Kidney capillary endothelial cell (primary cell): Measurements from ENCODE around the gene CDHR5.

ENCODE experiments used
- DNase-seq: peaks from one replicate; pipeline ENCODE4 v3.0.0-alpha.2; 2018; ENCODE audit warnings: low spot score

CDHR5 gene

DNA sequence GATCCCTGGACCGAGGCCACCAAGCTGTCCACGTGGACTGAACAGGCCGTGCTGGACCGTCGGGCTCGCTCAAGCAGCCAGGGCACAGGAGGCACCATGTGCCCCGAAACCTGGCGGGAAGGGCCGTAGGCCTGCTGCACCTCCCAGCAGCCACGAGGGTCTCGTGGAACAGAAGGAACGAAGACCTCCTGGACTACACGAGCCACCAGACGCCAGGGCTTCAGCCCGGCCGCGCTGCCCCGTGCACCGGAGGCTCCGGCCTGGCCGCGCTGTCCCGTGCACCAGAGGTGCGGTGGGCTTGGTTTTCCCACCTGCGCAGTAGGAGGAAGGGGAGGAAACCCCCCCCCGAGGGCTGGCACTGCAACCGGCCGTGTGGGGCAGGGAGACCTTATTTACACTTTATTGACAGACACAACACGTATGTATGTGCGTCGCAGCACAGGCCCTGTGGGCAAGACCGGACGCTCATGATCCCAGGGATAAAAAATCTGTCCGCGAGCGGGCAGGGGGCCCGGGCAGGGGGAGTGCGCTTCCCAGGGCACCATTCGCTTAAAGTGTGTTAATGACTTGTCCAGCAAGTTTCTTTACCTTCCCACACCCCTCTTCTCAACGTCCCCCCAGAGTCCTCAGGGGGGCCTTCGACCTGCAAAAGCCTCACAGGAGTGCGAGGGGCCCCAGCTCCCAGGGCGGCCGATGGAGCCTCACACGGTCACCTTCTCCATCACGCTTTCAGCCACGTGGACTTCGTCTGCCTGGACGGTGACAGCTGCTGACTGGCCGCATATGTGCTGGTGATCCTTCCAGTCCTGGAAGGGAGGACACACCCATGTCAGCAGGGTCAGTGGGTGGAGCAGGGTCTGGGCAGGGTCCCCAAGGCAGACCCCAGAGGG is 19.3 kb upstream of the CDHR5 start:
- DNase-seq: no peak

DNA sequence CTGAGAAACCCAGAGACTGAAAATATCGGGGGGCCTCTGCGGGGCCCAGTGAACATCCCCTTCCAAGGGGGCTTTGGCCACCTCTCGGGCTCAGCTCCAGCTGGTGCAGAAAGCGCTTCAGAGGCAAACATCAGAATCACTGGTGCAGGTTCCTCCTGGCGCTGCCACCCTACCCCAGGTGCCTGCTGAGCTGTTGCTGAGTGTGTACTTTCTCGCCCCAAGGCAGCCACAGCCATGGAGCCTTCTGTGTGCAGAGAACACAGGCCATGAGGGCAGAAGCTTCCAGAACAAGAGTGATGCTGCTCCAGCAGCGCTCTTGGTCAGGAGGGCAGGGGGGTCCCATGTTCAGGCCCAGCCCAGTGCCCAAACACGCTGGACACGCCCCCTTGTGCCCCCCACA is 18.6 kb upstream of the CDHR5 start:
- no peak for DNase-seq

DNA sequence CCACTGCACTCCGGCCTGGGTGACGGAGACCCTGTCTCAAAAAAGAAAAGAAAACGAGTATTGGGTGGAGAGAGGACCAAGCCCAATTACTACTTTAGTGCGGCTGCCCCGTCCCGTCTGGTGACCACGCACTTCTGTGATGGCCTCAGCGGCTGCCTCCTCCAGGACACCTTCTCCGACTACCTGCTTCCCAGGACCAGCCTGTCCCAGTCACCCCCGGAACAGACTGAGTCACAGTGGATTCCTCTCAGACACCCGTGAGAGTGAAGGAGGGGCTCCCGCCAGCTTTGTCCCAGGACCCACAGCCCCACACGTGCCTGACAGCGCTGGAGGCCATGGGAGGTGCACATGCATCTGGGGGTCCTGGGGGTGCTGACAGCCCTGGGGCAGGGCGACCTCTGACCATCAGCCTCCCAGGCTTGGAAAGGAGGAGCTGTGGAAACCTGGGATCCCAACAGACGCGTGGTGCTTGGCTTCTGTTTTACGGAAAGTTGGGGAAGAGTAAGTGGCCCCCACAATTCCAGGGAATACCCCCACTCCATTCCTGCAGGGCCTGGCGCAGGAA is 17.1 kb upstream of the CDHR5 start:
- no peak for DNase-seq

GRCh38 chr11:640021-640706 is 15.4 kb upstream of the CDHR5 start:
- DNase-seq: no peak

- DNase-seq: no peak
Observed at GRCh38 chr11:639332-639955, 14.7 kb upstream of the CDHR5 start.

DNA sequence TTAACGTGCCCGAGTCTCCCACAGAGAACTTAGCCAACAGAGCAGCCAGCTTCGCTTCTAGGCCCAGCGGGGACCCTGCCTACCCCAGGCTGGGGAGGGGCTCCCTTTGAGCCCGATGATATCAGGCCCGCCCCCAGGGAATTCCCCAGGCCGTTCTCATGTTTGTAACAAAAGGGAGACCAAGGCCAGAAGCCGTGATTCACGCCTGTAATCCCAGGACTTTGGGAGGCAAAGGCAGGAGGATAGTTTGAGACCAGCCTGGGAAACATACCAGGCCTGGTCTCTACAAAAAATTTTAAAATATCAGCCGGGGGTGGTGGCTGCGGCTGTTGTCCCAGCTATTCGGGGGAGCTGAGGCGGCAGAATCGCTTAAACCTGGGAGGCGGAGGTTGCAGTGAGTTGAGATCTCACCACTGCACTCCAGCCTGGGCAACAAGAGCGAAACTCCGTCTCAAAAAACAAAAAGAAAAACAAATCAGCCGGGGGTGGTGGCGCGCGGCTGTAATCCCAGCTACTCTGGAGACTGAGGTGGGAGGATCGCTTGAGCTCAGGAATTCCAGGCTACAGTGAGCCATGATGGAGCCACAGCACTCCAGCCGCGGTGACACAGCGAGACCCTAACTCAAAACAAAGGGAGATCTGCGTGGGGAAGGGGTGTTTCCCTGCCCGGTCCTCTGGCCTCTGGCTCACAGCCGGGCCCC is 14.0 kb upstream of the CDHR5 start:
- DNase-seq: no peak

GRCh38 chr11:637593-638521 is 13.1 kb upstream of the CDHR5 start:
- no peak for DNase-seq

GRCh38 chr11:637333-637592 is 12.5 kb upstream of the CDHR5 start:
- no peak for DNase-seq

- DNase-seq: no peak
Observed at GRCh38 chr11:636511-637332, 12.0 kb upstream of the CDHR5 start, which contains the start of gene DRD4. DRD4 (plus strand) TSS chr11:637269; CDS start chr11:637305, 36 bp downstream.

- DNase-seq: no peak
Observed at GRCh38 chr11:635945-636510, 11.3 kb upstream of the CDHR5 start.

GRCh38 chr11:630871-631270 is 6.1 kb upstream of the CDHR5 start:
- DNase-seq: no peak

DNA sequence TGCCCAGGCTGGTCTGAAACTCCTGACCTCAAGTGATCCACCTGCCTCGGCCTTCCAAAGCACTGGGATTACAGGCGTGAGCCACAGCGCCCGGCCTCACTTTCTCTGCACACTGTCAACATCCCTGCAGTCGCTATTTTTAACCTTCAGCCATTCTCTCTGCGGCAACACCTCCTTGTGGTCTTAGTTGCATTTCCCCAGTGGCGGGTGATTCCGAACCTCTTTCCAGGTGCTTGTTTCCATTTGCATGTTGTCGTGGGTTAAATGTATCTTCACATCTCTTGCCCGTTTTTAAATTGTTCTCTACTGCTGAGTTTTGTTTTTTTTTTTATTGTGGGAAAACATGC is 4.5 kb upstream of the CDHR5 start:
- no peak for DNase-seq

DNA sequence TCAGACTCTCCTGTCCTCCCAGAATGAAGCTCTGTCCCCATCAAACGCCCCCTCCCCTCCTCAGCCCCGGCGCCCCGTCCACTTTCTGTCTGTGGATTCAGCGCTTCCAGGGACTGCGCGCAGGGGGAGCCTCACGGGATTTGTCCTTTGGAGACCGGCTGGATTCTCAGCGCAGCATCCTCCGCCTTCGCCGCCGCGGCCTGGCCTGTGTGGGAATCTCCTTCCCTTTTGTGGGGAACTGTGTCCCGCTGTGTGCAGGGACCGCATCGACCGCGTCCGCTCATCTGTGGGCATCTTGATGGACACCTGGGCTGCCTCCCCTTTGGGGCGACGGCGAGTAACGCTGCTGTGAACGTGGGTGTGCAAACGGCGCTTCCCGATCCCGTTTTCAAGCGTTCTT is 3.3 kb upstream of the CDHR5 start:
- no peak for DNase-seq

GRCh38 chr11:627308-627576 is 2.5 kb upstream of the CDHR5 start:
- DNase-seq: no peak

GRCh38 chr11:626475-627307 is 1.9 kb upstream of the CDHR5 start, which contains the start of gene SCT:
SCT (minus strand) TSS chr11:627181; CDS start chr11:627143, 38 bp downstream.
- DNase-seq: no peak

GRCh38 chr11:625636-626268 is 997 bp upstream of the CDHR5 start:
- DNase-seq: no peak

DNA sequence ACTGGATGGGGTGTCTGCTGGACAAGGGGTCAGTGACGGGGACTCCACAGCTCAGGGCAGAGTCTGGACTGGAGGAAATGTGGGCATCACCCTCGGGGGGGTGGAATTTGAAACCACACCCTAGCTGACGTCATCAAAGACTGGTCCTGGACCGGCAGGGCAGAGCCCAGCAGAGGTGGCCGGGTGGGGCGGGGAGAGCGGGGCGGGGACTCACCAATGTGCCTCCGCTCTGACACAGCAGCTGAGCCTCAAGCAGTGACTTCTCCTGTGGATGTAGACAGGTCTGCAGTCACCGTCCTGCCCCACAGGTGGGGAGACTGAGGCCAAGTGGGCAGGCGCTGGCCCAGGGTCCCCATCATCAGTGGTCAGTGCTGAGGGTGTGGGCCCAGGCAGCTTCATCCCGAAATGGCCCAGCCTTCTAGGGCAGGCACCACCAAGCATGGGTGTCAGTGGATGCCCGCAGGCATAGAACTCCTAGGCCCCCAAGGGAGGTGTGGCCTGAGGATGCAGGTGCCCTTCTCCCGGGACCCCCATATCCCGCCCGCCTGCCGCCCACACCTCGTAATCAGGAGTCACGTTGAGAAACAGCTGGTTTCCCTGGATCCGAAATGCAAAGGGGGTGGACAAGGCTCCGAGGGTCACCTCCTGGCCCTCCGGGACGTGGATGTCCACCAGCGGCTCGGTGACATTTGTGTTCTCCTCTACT is 603 bp downstream of the CDHR5 start:
- no peak for DNase-seq

DNA sequence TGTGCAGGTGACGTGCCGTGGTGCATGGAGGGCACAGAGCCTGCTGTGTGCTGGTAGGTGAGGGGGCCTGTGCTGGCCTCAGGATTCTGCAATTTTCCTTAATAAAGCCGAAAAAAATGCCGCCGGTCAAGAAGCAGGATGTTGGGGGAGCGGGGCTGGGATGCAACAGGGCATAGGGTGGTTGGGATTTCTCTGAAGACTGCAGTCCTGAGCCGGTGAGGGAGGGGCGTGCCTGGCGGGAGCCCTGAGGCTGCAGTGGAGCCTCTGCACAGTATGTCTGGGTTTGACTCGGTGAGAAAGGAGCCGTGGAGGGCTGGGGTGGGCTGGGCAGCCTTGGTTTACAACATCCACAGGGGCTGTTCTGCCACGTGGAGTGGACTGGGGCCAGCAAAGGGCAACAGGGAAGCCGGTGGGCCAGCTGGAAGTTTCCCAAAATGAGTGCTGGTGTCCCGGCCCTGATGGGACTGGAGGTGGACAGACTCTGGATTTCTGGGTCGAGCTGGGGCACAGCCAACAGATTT is 1.3 kb downstream of the CDHR5 start:
- DNase-seq: no peak
